ENCODE data around the gene MAD1L1. TPM values are rescaled to one million over a fixed set of nuclear protein-coding genes. Genes with fewer than 3 reads are reported as not detected.

Gene MAD1L1
- total and polyA plus RNA-seq, 2 donors (not counting 3 experiments of a cell fraction or from before 2014, with no cell fraction given): 34.1 to 42.3 TPM

- dilution Hi-C loops (cut with MboI; ENCODE audit: extremely low pct_ligation_motif_present, low sequenced_read_pairs) (no loop called here), intact Hi-C loops (cut with micrococcal nuclease) (no loop called here)
- H3K9ac ChIP-seq (replicated peaks; ENCODE audit: extremely low read depth, insufficient read depth, low read length): no peak overlapping the region
- no peak for TF ChIP-seq MAX (IDR thresholded peaks at IDR 0.05; ENCODE audit: insufficient read depth, insufficient read length)
- no peak for TF ChIP-seq GATA2 (IDR thresholded peaks at IDR 0.05; ENCODE audit: insufficient read depth, insufficient read length, low read depth, low read length)
- TF ChIP-seq POLR2A (IDR thresholded peaks at IDR 0.05; ENCODE audit: low read depth, low read length): no peak
- TF ChIP-seq EZH2 (IDR thresholded peaks at IDR 0.05; ENCODE audit: borderline replicate concordance, low read depth, low read length, severe bottlenecking): no peak
- TF ChIP-seq FOS (IDR thresholded peaks at IDR 0.05; ENCODE audit: borderline replicate concordance, insufficient read depth, low read length): no peak
- no peak for TF ChIP-seq JUN (IDR thresholded peaks at IDR 0.05; ENCODE audit: borderline replicate concordance, insufficient read depth, insufficient read length, low read depth)
- TF ChIP-seq CTCF (IDR thresholded peaks at IDR 0.05; ENCODE audit: extremely low read depth in 1 of 2, insufficient read depth in 1 of 2, low read depth in 1 of 2, low read length in 2 of 2): no peak
- no peak for TF ChIP-seq POLR2AphosphoS5 (IDR thresholded peaks at IDR 0.05; ENCODE audit: insufficient read depth, low read depth, low read length)
- no peak for TF ChIP-seq MYC (IDR thresholded peaks at IDR 0.05; ENCODE audit: low read depth, low read length)
- FAIRE-seq: no peak
- no peak overlapping the region for H3K4me2 ChIP-seq (ENCODE audit: insufficient read depth, low read length)
- no peak overlapping the region for H2AFZ ChIP-seq (ENCODE audit: low read depth, low read length)
- no peaks in the 10 kb centered on the region for H3K9me3 ChIP-seq (replicated peaks; ENCODE audit: control insufficient read depth, insufficient read depth, low read length)
- no peaks in the 10 kb centered on the region for H4K20me1 ChIP-seq (replicated peaks; ENCODE audit: control insufficient read depth, extremely low read depth, insufficient read depth, low read length)
- H3K27ac ChIP-seq (ENCODE audit: insufficient read depth, low read depth, low read length): no peak overlapping the region
- peaks cover 0 to 2% of the 10 kb centered on the region in 2 experiments for H3K36me3 ChIP-seq (ENCODE audit: control insufficient read depth in 2 of 2, extremely low read depth in 1 of 2, insufficient read depth in 2 of 2, low read length in 2 of 2)
- ChIA-PET POLR2A (no interaction called here), CTCF (no interaction called here)
- no peaks in the 10 kb centered on the region for H3K79me2 ChIP-seq (ENCODE audit: control insufficient read depth, insufficient read depth, low read length)
- H3K9me1 ChIP-seq (replicated peaks; ENCODE audit: control insufficient read depth, extremely low read depth, insufficient read depth, low read length): no peaks in the 10 kb centered on the region
- no peaks in the 10 kb centered on the region for H3K27me3 ChIP-seq (ENCODE audit: control insufficient read depth in 2 of 2, insufficient read depth in 2 of 2, low read length in 2 of 2)
- H3K4me3 ChIP-seq (replicated peaks in 1 of 3; ENCODE audit: insufficient read depth in 1 of 3, low read depth in 1 of 3, low read length in 3 of 3): no peak overlapping the region
- no peak for DNase-seq (ENCODE audit: low read depth, low spot score)
- BruUV-seq (replicated peaks): no TSS peak
- no peaks in the 10 kb centered on the region for H3K4me1 ChIP-seq (ENCODE audit: control insufficient read depth, extremely low read depth, insufficient read depth, low read length)
Measured at GRCh38 chr7:2012044-2012900, 220.5 kb downstream of the MAD1L1 start.
